ENCODE measurements around the gene CFAP43. TPM values are rescaled to one million over a fixed set of nuclear protein-coding genes. Genes with fewer than 3 reads are reported as not detected.
"Not testable (repeated sequence)": the region's sequence is repeated elsewhere in the genome, so short reads cannot be mapped to it uniquely, and the experiment has no call there.

CFAP43 gene
- total RNA-seq, 4 donors from 2014 or later: not detected

- DNase-seq: no peak
- no peaks in the 10 kb centered on the region for H3K27me3 ChIP-seq
- in situ Hi-C loops (cut with MboI; ENCODE audit: low sequenced_read_pairs in 4 of 4) (no loop called here), intact Hi-C loops (cut with DNase I; ENCODE audit: low total_unique reads) (no loop called here)
- TF ChIP-seq, protein P1, sequence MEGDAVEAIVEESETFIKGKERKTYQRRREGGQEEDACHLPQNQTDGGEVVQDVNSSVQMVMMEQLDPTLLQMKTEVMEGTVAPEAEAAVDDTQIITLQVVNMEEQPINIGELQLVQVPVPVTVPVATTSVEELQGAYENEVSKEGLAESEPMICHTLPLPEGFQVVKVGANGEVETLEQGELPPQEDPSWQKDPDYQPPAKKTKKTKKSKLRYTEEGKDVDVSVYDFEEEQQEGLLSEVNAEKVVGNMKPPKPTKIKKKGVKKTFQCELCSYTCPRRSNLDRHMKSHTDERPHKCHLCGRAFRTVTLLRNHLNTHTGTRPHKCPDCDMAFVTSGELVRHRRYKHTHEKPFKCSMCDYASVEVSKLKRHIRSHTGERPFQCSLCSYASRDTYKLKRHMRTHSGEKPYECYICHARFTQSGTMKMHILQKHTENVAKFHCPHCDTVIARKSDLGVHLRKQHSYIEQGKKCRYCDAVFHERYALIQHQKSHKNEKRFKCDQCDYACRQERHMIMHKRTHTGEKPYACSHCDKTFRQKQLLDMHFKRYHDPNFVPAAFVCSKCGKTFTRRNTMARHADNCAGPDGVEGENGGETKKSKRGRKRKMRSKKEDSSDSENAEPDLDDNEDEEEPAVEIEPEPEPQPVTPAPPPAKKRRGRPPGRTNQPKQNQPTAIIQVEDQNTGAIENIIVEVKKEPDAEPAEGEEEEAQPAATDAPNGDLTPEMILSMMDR (IDR thresholded peaks at IDR 0.05 in 4 of 5, conservative IDR thresholded peaks at IDR 0.05 in 1 of 5): no peak
- no peak for TF ChIP-seq POLR2A (IDR thresholded peaks at IDR 0.05)
- no peaks in the 10 kb centered on the region for H3K4me1 ChIP-seq
- no peaks in the 10 kb centered on the region for H3K9me3 ChIP-seq
- H3K27ac ChIP-seq: no peak overlapping the region
- no peak overlapping the region for H3K4me3 ChIP-seq
- H3K36me3 ChIP-seq: no peaks in the 10 kb centered on the region
- no peak for ATAC-seq
These were observed 41.5 kb downstream of the CFAP43 start for GRCh38 chr10:104190695-104191094.

DNA sequence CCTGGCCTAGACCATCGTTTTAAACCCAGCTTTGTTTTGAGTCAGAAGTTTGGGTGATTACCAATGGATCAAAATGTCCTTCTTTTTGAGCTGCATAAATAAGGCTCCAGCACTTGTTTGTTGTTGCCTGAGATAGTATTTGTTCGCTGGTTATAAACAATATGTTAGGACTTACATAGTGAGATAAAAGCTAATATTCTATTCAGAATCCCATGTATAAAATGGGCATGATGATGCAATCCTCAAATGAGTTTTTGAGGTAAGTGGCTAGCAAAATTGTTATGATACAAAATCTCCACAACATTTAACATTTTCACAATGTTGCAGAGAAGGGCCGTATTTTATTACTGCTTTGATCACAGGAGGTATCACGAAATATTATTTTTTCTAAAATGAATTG is 48.5 kb downstream of the CFAP43 start:
- TF ChIP-seq, protein P1 (IDR thresholded peaks at IDR 0.05 in 4 of 5, conservative IDR thresholded peaks at IDR 0.05 in 1 of 5): no peak
- TF ChIP-seq POLR2A (IDR thresholded peaks at IDR 0.05): no peak
- Histone ChIP-seq H3K9me3 (no peaks in the 10 kb centered on the region), H3K4me3 (no peak overlapping the region), H3K36me3 (no peaks in the 10 kb centered on the region), H3K4me1 (no peaks in the 10 kb centered on the region), H3K27me3 (no peaks in the 10 kb centered on the region), H3K27ac (no peak overlapping the region)
- intact Hi-C loops (cut with DNase I; ENCODE audit: low total_unique reads) (no loop called here), in situ Hi-C loops (cut with MboI; ENCODE audit: low sequenced_read_pairs in 4 of 4) (no loop called here)
- ATAC-seq: no peak
- DNase-seq: no peak

DNA sequence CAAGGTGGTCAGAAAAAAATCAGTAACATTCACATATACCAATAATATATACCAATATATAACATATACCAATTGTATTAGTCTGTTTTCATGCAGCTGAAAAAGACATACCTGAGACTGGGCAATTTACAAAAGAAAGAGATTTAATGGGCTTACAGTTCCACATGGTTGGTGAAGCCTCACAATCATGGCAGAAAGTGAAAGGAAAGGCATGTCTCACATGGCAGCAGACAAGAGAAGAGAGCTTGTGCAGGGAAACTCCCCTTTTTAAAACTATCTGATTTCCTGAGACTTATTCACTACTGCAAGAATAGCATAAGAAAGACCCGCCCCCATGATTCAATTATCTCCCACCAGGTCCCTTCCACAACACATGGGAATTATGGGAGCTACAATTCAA is 58.0 kb downstream of the CFAP43 start:
- H3K36me3 ChIP-seq; H3K27me3 ChIP-seq; in situ Hi-C loops (cut with MboI; ENCODE audit: low sequenced_read_pairs in 4 of 4); H3K27ac ChIP-seq; H3K4me3 ChIP-seq; ATAC-seq; intact Hi-C loops (cut with DNase I; ENCODE audit: low total_unique reads); H3K4me1 ChIP-seq; H3K9me3 ChIP-seq; DNase-seq: not testable (repeated sequence)

DNA sequence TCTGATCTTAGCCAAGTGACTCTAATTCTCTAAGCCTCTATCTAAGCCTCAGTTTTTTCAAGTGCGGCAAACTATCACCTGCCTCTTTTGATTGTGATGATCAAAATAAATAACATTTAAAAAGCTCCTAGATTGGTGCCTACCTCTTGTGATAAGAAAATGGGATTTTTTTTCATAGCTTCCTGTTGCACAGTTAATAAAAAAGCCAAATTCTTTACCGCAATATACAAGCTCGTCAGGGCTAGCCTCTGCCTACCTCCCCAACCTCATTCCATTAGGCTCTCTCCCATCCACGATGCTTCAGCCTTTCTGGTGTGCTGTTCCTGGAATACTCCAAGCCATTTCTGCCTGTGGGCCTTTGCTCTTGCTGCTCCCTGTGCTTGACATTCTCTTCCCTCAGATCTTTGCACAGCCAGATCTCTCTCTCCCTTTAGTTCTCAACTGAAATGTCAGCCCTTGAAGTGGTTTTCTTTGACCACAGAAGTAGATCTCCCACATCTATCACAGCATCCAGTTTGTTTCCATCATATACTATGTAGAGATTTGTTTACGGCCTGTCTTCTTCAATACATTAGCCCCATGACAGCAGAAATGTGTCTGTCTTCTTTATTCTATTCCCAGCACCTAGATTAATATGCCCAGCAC is 61.4 kb downstream of the CFAP43 start:
- DNase-seq (no peak), ATAC-seq (no peak)
- no peak overlapping the region for H3K27ac ChIP-seq
- no peak for TF ChIP-seq POLR2A (IDR thresholded peaks at IDR 0.05)
- TF ChIP-seq, protein P1 (IDR thresholded peaks at IDR 0.05 in 4 of 5, conservative IDR thresholded peaks at IDR 0.05 in 1 of 5): no peak
- no peaks in the 10 kb centered on the region for H3K36me3 ChIP-seq
- H3K9me3 ChIP-seq: no peaks in the 10 kb centered on the region
- no peaks in the 10 kb centered on the region for H3K4me1 ChIP-seq
- H3K27me3 ChIP-seq: no peaks in the 10 kb centered on the region
- in situ Hi-C loops (cut with MboI; ENCODE audit: low sequenced_read_pairs in 4 of 4) (no loop called here), intact Hi-C loops (cut with DNase I; ENCODE audit: low total_unique reads) (no loop called here)
- H3K4me3 ChIP-seq: no peak overlapping the region

- H3K27ac ChIP-seq: no peak overlapping the region
- DNase-seq (no peak), ATAC-seq (no peak)
- H3K9me3 ChIP-seq: peaks cover 0 to 7% (median 0%) of the 10 kb centered on the region in 3 donors
- H3K4me3 ChIP-seq: no peak overlapping the region
- TF ChIP-seq, protein P1 (IDR thresholded peaks at IDR 0.05 in 4 of 5, conservative IDR thresholded peaks at IDR 0.05 in 1 of 5): no peak
- TF ChIP-seq POLR2A (IDR thresholded peaks at IDR 0.05): no peak
- intact Hi-C loops (cut with DNase I; ENCODE audit: low total_unique reads) (no loop called here), in situ Hi-C loops (cut with MboI; ENCODE audit: low sequenced_read_pairs in 4 of 4) (no loop called here)
- H3K36me3 ChIP-seq: no peaks in the 10 kb centered on the region
- H3K4me1 ChIP-seq: no peaks in the 10 kb centered on the region
- H3K27me3 ChIP-seq: peaks cover 0 to 7% (median 0%) of the 10 kb centered on the region in 3 donors
These were observed 76.6 kb downstream of the CFAP43 start for GRCh38 chr10:104155591-104155990.

Measured in gastrocnemius medialis (tissue), 4 donors.